Central memory CD8-positive, alpha-beta T cell (primary cell): ENCODE data around the gene FSTL4.

Source experiments
- ATAC-seq: fragments of 150-1000 bp; cut with Tn5 transposase; replicated peaks from 2 replicates; pipeline ENCODE4 v1.10.0; 2022; ENCODE audit warnings: mild to moderate bottlenecking, moderate FRiP score, moderate number of reproducible peaks; ENCODE audit not compliant: poor library complexity, severe bottlenecking; ENCODE audit errors: extremely low read depth
- DNase-seq, 2 donors: peaks; one replicate each; pipeline ENCODE4 v3.0.0; 2021; ENCODE audit warnings: low spot score in 2 of 2
- H3K27ac Mint-ChIP-seq: one replicate; pipeline ENCODE4 v1.8.0; 2022; ENCODE audit warnings: low read depth, mild to moderate bottlenecking, moderate library complexity, mixed read lengths
- H3K27me3 Mint-ChIP-seq: one replicate; pipeline ENCODE4 v1.8.0; 2022; ENCODE audit warnings: mixed read lengths
- H3K36me3 Mint-ChIP-seq: one replicate; pipeline ENCODE4 v1.8.0; 2022; ENCODE audit warnings: mild to moderate bottlenecking, moderate library complexity, mixed read lengths; ENCODE audit not compliant: insufficient read depth
- H3K4me1 Mint-ChIP-seq: one replicate; pipeline ENCODE4 v1.8.0; 2022; ENCODE audit warnings: mixed read lengths
- H3K4me3 Mint-ChIP-seq: one replicate; pipeline ENCODE4 v1.8.0; 2022; ENCODE audit warnings: mild to moderate bottlenecking, moderate library complexity, mixed read lengths
- H3K9me3 Mint-ChIP-seq: one replicate; pipeline ENCODE4 v1.8.0; 2022; ENCODE audit warnings: mixed read lengths

Gene FSTL4

GRCh38 chr5:133368916-133369783, 243.2 kb downstream of the FSTL4 start:
- no peak for ATAC-seq
- Mint-ChIP-seq H3K4me1 (no peaks in the 10 kb centered on the region), H3K4me3 (no peak overlapping the region), H3K9me3 (no peaks in the 10 kb centered on the region), H3K27me3 (peaks cover 70% of the 10 kb centered on the region), H3K36me3 (no peaks in the 10 kb centered on the region), H3K27ac (no peak overlapping the region)
- peak in 1 of 2 donors; percentile 6 for DNase-seq

GRCh38 chr5:133367984-133368383, 244.4 kb downstream of the FSTL4 start:
- DNase-seq (no peak), ATAC-seq (no peak)
- no peaks in the 10 kb centered on the region for H3K9me3 Mint-ChIP-seq
- H3K27ac Mint-ChIP-seq, result no peak overlapping the region
- H3K36me3 Mint-ChIP-seq, result no peaks in the 10 kb centered on the region
- H3K4me1 Mint-ChIP-seq, result no peaks in the 10 kb centered on the region
- H3K4me3 Mint-ChIP-seq, result no peak overlapping the region
- H3K27me3 Mint-ChIP-seq, result peaks cover 68% of the 10 kb centered on the region

GRCh38 chr5:133367071-133367786, 245.1 kb downstream of the FSTL4 start:
- H3K27me3 Mint-ChIP-seq, result peaks cover 66% of the 10 kb centered on the region
- ATAC-seq (no peak), DNase-seq (no peak)
- no peaks in the 10 kb centered on the region for H3K36me3 Mint-ChIP-seq
- no peaks in the 10 kb centered on the region for H3K4me1 Mint-ChIP-seq
- no peak overlapping the region for H3K27ac Mint-ChIP-seq
- H3K9me3 Mint-ChIP-seq, result no peaks in the 10 kb centered on the region
- no peak overlapping the region for H3K4me3 Mint-ChIP-seq

DNA sequence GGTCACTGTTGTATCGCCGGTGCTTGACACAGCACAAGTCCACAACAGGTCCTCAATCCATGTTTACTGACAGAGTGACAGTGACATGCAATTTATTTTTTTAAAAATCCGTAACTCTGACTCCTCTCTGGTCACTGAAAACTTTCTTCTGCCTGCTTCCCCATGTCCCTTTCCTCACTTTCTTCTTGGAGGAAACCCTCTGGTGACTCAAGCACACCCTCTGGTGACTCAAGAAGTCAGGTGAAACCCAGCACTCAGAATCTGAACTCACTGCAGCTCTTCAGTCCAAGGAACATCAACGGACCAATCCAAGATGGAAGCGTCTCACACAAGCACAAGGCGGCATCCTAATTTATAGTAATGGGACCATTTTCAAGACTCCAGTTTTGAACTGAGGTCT, 245.9 kb downstream of the FSTL4 start:
- ATAC-seq (no peak), DNase-seq (no peak)
- Mint-ChIP-seq H3K9me3 (no peaks in the 10 kb centered on the region), H3K27ac (no peak overlapping the region), H3K36me3 (no peaks in the 10 kb centered on the region), H3K27me3 (peaks cover 62% of the 10 kb centered on the region), H3K4me1 (no peaks in the 10 kb centered on the region), H3K4me3 (no peak overlapping the region)

GRCh38 chr5:133365738-133366137, 246.6 kb downstream of the FSTL4 start:
- Mint-ChIP-seq H3K27me3 (peaks cover 62% of the 10 kb centered on the region), H3K9me3 (no peaks in the 10 kb centered on the region), H3K36me3 (no peaks in the 10 kb centered on the region), H3K4me1 (no peaks in the 10 kb centered on the region), H3K27ac (no peak overlapping the region), H3K4me3 (no peak overlapping the region)
- no peak for DNase-seq
- no peak for ATAC-seq

GRCh38 chr5:133364936-133365707, 247.2 kb downstream of the FSTL4 start:
- Mint-ChIP-seq H3K27ac (no peak overlapping the region), H3K4me3 (no peak overlapping the region)

GRCh38 chr5:133363807-133364587, 248.3 kb downstream of the FSTL4 start:
- H3K4me3 Mint-ChIP-seq, result no peak overlapping the region
- H3K27me3 Mint-ChIP-seq, result peaks cover 45% of the 10 kb centered on the region
- no peak overlapping the region for H3K27ac Mint-ChIP-seq
- no peak for DNase-seq
- no peak for ATAC-seq
- no peaks in the 10 kb centered on the region for H3K36me3 Mint-ChIP-seq
- H3K4me1 Mint-ChIP-seq, result no peaks in the 10 kb centered on the region
- H3K9me3 Mint-ChIP-seq, result no peaks in the 10 kb centered on the region

More at GRCh38 chr5:133364936-133365707, 247.2 kb downstream of the FSTL4 start:
- ATAC-seq, result no peak
- DNase-seq, result no peak
- Mint-ChIP-seq H3K36me3 (no peaks in the 10 kb centered on the region), H3K4me1 (no peaks in the 10 kb centered on the region), H3K27me3 (peaks cover 56% of the 10 kb centered on the region), H3K9me3 (no peaks in the 10 kb centered on the region)

DNA sequence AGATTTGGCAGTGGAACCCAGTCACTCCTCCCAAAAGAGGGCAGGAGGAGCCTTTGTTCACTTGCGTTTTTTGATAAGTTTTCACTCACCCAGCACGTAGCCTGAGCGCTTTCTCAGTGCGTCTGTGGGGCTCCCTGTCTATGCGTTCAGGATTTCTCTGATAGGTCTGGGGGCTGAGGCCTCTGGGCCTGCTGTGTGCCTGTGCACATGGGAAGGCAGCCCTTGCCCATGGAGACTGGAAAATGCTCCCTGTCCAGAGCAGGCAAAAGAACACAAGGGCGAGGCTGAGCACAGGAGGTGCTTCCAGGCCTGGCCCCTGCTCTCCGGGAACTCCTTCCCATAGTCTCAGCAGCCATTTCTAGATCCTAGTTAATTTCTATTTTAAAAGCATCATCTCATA, 249.9 kb downstream of the FSTL4 start:
- Mint-ChIP-seq H3K27me3 (peaks cover 37% of the 10 kb centered on the region), H3K36me3 (no peaks in the 10 kb centered on the region), H3K4me3 (no peak overlapping the region), H3K4me1 (no peaks in the 10 kb centered on the region), H3K9me3 (no peaks in the 10 kb centered on the region), H3K27ac (no peak overlapping the region)
- no peak for DNase-seq
- ATAC-seq, result no peak

DNA sequence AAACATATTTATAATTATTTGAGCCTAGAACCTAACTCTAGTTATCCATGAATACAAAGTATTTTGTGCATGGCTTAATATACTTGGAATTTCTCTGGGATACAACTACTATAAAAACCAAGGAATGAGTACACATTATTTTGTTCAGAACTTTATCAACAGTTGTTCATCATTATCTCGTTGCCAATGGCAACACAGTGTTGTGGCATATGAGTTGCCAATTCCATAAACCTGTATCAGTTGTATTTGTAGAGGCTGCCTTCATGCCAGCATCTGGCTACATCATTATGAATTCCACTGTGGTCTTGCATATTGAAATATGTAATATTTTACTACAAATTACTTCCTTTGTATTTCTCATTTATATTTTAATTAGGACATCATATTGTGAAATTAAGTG, 250.4 kb downstream of the FSTL4 start:
- no peak for DNase-seq

DNA sequence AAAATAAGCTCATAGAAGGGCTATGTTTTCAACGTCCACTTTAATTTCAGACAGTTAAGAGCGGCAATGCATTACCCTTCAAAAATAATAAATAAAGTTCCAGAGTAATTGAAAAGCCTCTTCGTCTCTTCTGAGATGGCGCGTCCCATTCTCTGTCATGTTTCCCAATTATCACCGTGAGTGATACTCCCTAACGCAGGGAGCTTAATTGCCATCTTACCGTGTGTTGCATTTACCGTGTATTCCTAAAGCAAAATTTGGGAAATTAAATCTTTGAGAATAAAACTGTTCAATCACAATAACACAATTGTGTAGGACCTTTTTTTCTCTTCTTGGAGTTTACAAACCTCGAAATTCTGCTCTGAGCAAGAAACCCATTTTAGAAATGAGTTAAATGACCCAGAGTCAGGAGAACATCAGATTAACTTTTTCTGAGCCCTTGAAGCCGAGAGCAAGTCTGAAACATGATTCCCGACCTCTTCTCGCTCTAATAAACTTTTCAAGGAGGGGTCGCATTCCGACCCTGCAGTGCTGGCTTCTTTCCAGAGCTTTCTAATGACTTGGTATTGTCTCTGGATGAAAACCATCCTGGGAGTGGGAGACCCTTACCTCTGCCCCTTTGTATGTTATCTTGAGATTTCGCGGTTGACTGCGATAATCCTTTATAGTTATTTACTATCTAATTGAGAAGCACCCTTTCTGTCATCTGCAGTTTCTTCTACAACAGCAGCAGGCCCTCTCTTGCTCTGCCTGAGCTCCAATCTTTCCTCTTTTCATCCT, 251.5 kb downstream of the FSTL4 start:
- Mint-ChIP-seq H3K36me3 (peaks cover 2% of the 10 kb centered on the region), H3K27me3 (peaks cover 30% of the 10 kb centered on the region), H3K9me3 (no peaks in the 10 kb centered on the region), H3K4me3 (no peak overlapping the region), H3K4me1 (no peaks in the 10 kb centered on the region), H3K27ac (no peak overlapping the region)
- ATAC-seq (no peak), DNase-seq (no peak)

More for the DNA sequence above, 250.4 kb downstream of the FSTL4 start:
- no peak for ATAC-seq
- Mint-ChIP-seq H3K9me3 (no peaks in the 10 kb centered on the region), H3K36me3 (no peaks in the 10 kb centered on the region), H3K4me1 (no peaks in the 10 kb centered on the region), H3K27ac (no peak overlapping the region), H3K4me3 (no peak overlapping the region), H3K27me3 (peaks cover 37% of the 10 kb centered on the region)

- ATAC-seq (no peak), DNase-seq (no peak)
- Mint-ChIP-seq H3K9me3 (no peaks in the 10 kb centered on the region), H3K27ac (no peak overlapping the region), H3K36me3 (peaks cover 2% of the 10 kb centered on the region), H3K27me3 (peaks cover 26% of the 10 kb centered on the region), H3K4me1 (no peaks in the 10 kb centered on the region), H3K4me3 (no peak overlapping the region)
These were observed 252.5 kb downstream of the FSTL4 start for GRCh38 chr5:133359861-133360260.
